ENCODE results near the gene CFTR. TPM values are rescaled to one million over a fixed set of nuclear protein-coding genes. Genes with fewer than 3 reads are reported as not detected.

CFTR gene
- total RNA-seq, 1 experiment from 2014 or later, result not detected

DNA sequence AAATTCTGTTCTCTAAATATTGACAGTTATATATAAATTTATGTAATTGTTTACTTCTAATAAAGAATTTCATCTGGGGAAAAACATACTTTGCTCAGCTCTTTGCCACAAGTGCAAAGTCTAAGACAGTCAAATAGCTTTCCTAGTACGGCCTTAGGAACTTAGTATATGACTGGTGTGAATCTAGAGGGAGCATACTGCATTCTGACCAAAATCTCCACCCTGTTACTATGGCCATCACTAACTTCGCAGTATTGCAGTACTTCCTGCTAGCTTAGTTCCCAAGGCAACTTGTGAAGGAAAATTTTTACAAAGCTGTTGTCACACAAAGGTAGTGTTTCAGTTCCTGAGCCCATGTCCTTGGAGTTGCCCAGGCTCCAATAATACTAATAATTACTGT is 181.5 kb downstream of the CFTR start:
- POLR2A ChIA-PET (ENCODE audit: unreplicated experiment), result no interaction called here
- no peak overlapping the region for H3K4me3 ChIP-seq
- no peak for DNase-seq
- no peaks in the 10 kb centered on the region for H3K9me3 ChIP-seq (ENCODE audit: insufficient read depth, low read depth)
- no peak overlapping the region for H3K4me2 ChIP-seq
- peaks cover 8% of the 10 kb centered on the region for H3K4me1 ChIP-seq (replicated peaks; ENCODE audit: insufficient read depth)
- intact Hi-C loops (cut with micrococcal nuclease; ENCODE audit: unreplicated experiment), result no loop called here
- H3K79me2 ChIP-seq (ENCODE audit: low read depth), result no peaks in the 10 kb centered on the region
- H3K9me2 ChIP-seq (ENCODE audit: insufficient read depth), result no peaks in the 10 kb centered on the region
- BruUV-seq (replicated peaks), result no TSS peak
- CTCF ChIA-PET, result no interaction called here
- H2AFZ ChIP-seq, result no peak overlapping the region
- H3K36me3 ChIP-seq (ENCODE audit: low read depth), result no peaks in the 10 kb centered on the region
- no peaks in the 10 kb centered on the region for H4K20me1 ChIP-seq (ENCODE audit: insufficient read depth)
- H3K27me3 ChIP-seq (ENCODE audit: insufficient read depth, low read depth), result no peaks in the 10 kb centered on the region
- TF ChIP-seq CTCF (conservative IDR thresholded peaks at IDR 0.05) (no peak), EZH2 (IDR thresholded peaks at IDR 0.05; ENCODE audit: low read depth) (no peak)
- H3K27ac ChIP-seq, result no peak overlapping the region
- H3F3A ChIP-seq (ENCODE audit: insufficient read depth, low read depth), result no peaks in the 10 kb centered on the region

GRCh38 chr7:117664047-117664446 is 184.2 kb downstream of the CFTR start:
- Histone ChIP-seq H3K27me3 (ENCODE audit: insufficient read depth, low read depth) (no peaks in the 10 kb centered on the region), H2AFZ (no peak overlapping the region), H3K9me2 (ENCODE audit: insufficient read depth) (no peaks in the 10 kb centered on the region), H3K4me1 (replicated peaks; ENCODE audit: insufficient read depth) (peaks cover 8% of the 10 kb centered on the region), H3K79me2 (ENCODE audit: low read depth) (no peaks in the 10 kb centered on the region), H3K4me2 (no peak overlapping the region), H3F3A (ENCODE audit: insufficient read depth, low read depth) (no peaks in the 10 kb centered on the region), H3K9me3 (ENCODE audit: insufficient read depth, low read depth) (no peaks in the 10 kb centered on the region), H3K27ac (no peak overlapping the region), H3K4me3 (no peak overlapping the region), H4K20me1 (ENCODE audit: insufficient read depth) (no peaks in the 10 kb centered on the region), H3K36me3 (ENCODE audit: low read depth) (no peaks in the 10 kb centered on the region)
- DNase-seq, result no peak
- intact Hi-C loops (cut with micrococcal nuclease; ENCODE audit: unreplicated experiment), result no loop called here
- ChIA-PET CTCF (no interaction called here), POLR2A (ENCODE audit: unreplicated experiment) (no interaction called here)
- TF ChIP-seq EZH2 (IDR thresholded peaks at IDR 0.05; ENCODE audit: low read depth) (no peak), CTCF (conservative IDR thresholded peaks at IDR 0.05) (no peak)
- no TSS peak for BruUV-seq (replicated peaks)

- TF ChIP-seq EZH2 (IDR thresholded peaks at IDR 0.05; ENCODE audit: low read depth) (no peak), CTCF (conservative IDR thresholded peaks at IDR 0.05) (no peak)
- Histone ChIP-seq H3K4me1 (replicated peaks; ENCODE audit: insufficient read depth) (peaks cover 8% of the 10 kb centered on the region), H3F3A (ENCODE audit: insufficient read depth, low read depth) (no peaks in the 10 kb centered on the region), H3K36me3 (ENCODE audit: low read depth) (no peaks in the 10 kb centered on the region), H3K27ac (no peak overlapping the region), H3K9me2 (ENCODE audit: insufficient read depth) (no peaks in the 10 kb centered on the region), H2AFZ (no peak overlapping the region), H3K9me3 (ENCODE audit: insufficient read depth, low read depth) (no peaks in the 10 kb centered on the region), H3K27me3 (ENCODE audit: insufficient read depth, low read depth) (no peaks in the 10 kb centered on the region), H3K79me2 (ENCODE audit: low read depth) (no peaks in the 10 kb centered on the region), H3K4me2 (no peak overlapping the region), H4K20me1 (ENCODE audit: insufficient read depth) (no peaks in the 10 kb centered on the region), H3K4me3 (no peak overlapping the region)
- ChIA-PET POLR2A (ENCODE audit: unreplicated experiment) (interaction anchor here (0.6 to 0.7 kb wide), 2 partner anchors 16 to 478 kb away, joined by 4 to 5 read pairs; no protein-coding TSS in a partner anchor), CTCF (no interaction called here)
- no peak for DNase-seq
- BruUV-seq (replicated peaks), result no TSS peak
- intact Hi-C loops (cut with micrococcal nuclease; ENCODE audit: unreplicated experiment), result no loop called here
Observed at GRCh38 chr7:117665368-117665767, 185.5 kb downstream of the CFTR start.

All from PC-9 (cell line).